GM20000 (cell line): ENCODE measurements around the gene USP2.
A peak's percentile ranks its signal among the peaks of the same experiment; 100 is the strongest.

Source experiments
- DNase-seq: peaks from one replicate; pipeline ENCODE4 v3.0.0; 2012; ENCODE audit warnings: low spot score
- TF ChIP-seq, protein P1 (sequence below): IDR thresholded peaks from 2 replicates; pipeline ENCODE4 v1.5.1; 2012; ENCODE audit warnings: mild to moderate bottlenecking, control low read depth; ENCODE audit errors: extremely low read depth, missing control alignments

The USP2 gene

GRCh38 chr11:119342023-119342300, 39.5 kb downstream of the USP2 start:
- no peak for DNase-seq
- TF ChIP-seq, protein P1, sequence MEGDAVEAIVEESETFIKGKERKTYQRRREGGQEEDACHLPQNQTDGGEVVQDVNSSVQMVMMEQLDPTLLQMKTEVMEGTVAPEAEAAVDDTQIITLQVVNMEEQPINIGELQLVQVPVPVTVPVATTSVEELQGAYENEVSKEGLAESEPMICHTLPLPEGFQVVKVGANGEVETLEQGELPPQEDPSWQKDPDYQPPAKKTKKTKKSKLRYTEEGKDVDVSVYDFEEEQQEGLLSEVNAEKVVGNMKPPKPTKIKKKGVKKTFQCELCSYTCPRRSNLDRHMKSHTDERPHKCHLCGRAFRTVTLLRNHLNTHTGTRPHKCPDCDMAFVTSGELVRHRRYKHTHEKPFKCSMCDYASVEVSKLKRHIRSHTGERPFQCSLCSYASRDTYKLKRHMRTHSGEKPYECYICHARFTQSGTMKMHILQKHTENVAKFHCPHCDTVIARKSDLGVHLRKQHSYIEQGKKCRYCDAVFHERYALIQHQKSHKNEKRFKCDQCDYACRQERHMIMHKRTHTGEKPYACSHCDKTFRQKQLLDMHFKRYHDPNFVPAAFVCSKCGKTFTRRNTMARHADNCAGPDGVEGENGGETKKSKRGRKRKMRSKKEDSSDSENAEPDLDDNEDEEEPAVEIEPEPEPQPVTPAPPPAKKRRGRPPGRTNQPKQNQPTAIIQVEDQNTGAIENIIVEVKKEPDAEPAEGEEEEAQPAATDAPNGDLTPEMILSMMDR = no peak

GRCh38 chr11:119341222-119342022, 40.1 kb downstream of the USP2 start:
- no peak for DNase-seq
- TF ChIP-seq, protein P1 = no peak

GRCh38 chr11:119340335-119341221, 40.9 kb downstream of the USP2 start, which contains the start of gene C1QTNF5:
Gene C1QTNF5, minus strand, starts transcription at chr11:119340883. Its CDS starts 486 bp downstream, at chr11:119340397.
- no peak for DNase-seq
- TF ChIP-seq, protein P1 = no peak

- DNase-seq = peak; percentile 89
Measured at GRCh38 chr11:119339589-119340334, 41.7 kb downstream of the USP2 start.

DNA sequence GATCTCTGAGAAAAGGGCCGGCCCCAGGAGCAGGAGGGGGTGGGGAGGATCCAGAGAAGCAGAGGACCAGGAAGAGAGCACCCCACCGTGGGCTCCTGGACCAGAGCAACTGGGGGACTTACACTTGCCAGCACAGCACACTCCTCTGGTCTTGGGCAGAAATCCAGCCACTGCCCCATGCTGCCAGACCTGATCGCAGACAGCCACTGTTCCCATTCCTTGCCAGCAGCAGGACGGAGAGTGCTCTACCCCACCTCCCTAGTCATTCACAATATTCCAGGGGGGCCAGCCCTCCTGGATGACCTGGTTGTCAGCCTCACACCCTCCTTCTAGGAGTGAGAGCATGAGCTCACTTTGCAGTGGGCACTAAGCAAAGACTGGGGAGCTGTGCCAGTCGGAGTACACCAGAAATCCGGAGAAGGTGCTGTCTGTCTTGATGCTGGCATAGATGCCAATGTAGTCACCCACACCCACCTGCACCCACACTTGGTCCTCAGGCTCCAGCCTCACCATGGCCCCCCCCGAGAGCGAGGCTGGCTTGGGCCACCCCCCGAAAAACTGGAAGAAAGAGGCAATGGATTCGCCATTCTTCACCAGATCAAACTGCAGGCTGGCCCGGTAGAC, 42.4 kb downstream of the USP2 start:
- DNase-seq = no peak
- TF ChIP-seq, protein P1 = no peak

More at GRCh38 chr11:119339589-119340334, 41.7 kb downstream of the USP2 start:
- TF ChIP-seq, protein P1 = peak; percentile 83

GRCh38 chr11:119338318-119338890, 43.1 kb downstream of the USP2 start:
- DNase-seq = peak; percentile 89
- TF ChIP-seq, protein P1 = peak; percentile 59
